Brain pericyte (primary cell): Measurements from ENCODE around the gene PXMP4.
A peak's percentile ranks its signal among the peaks of the same experiment; 100 is the strongest.

ENCODE experiments used
- DNase-seq: peaks from one replicate; pipeline ENCODE4 v3.0.0-alpha.2; 2012; ENCODE audit warnings: low read depth, low spot score

Gene PXMP4

GRCh38 chr20:33669873-33670640 lies 50.1 kb downstream of the PXMP4 start:
- DNase-seq, result no peak

GRCh38 chr20:33669224-33669623 lies 50.9 kb downstream of the PXMP4 start:
- no peak for DNase-seq

GRCh38 chr20:33668466-33669155 lies 51.5 kb downstream of the PXMP4 start:
- DNase-seq, result no peak

- DNase-seq, result no peak
These were observed 52.2 kb downstream of the PXMP4 start for GRCh38 chr20:33667676-33668465.

- DNase-seq, result no peak
These were observed 52.9 kb downstream of the PXMP4 start for GRCh38 chr20:33667245-33667675.

- peak; percentile 95 for DNase-seq
These were observed 53.5 kb downstream of the PXMP4 start, which contains the start of gene ACTL10 for GRCh38 chr20:33666293-33667244. ACTL10 (plus strand) TSS chr20:33666943; CDS start chr20:33667498, 555 bp downstream.

GRCh38 chr20:33664762-33665144 lies 55.4 kb downstream of the PXMP4 start:
- DNase-seq, result no peak

- DNase-seq, result no peak
These were observed 55.9 kb downstream of the PXMP4 start for GRCh38 chr20:33664085-33664761.

GRCh38 chr20:33663161-33664084 lies 56.7 kb downstream of the PXMP4 start:
- no peak for DNase-seq

- no peak for DNase-seq
These were observed 57.9 kb downstream of the PXMP4 start, which contains the start of gene C20orf144 for GRCh38 chr20:33662172-33662571. C20orf144 (plus strand) TSS chr20:33662327; CDS start chr20:33662346, 19 bp downstream.

GRCh38 chr20:33660685-33661058 lies 59.4 kb downstream of the PXMP4 start:
- no peak for DNase-seq

GRCh38 chr20:33660035-33660684 lies 60.0 kb downstream of the PXMP4 start:
- DNase-seq, result no peak

GRCh38 chr20:33659341-33660034 lies 60.6 kb downstream of the PXMP4 start:
- no peak for DNase-seq

GRCh38 chr20:33658929-33659328 lies 61.2 kb downstream of the PXMP4 start:
- DNase-seq, result no peak

- DNase-seq, result no peak
These were observed 61.6 kb downstream of the PXMP4 start for GRCh38 chr20:33658510-33658909.

GRCh38 chr20:33657704-33658095 lies 62.4 kb downstream of the PXMP4 start:
- no peak for DNase-seq

GRCh38 chr20:33656783-33657703 lies 63.1 kb downstream of the PXMP4 start:
- DNase-seq, result no peak
